MM.1S (cell line): Measurements from ENCODE around the gene MAGED4.
"Not testable (repeated sequence)": the region's sequence is repeated elsewhere in the genome, so short reads cannot be mapped to it uniquely, and the experiment has no call there.

Experiments used
- CTCF ChIP-seq: fragments of 300-600 bp; sonication (generic); IDR thresholded peaks from 2 replicates; pipeline ENCODE4 v1.5.1; 2016; ENCODE audit warnings: antibody characterized with exemption, low read length, mixed read lengths
- EZH2 ChIP-seq: fragments of 300-600 bp; sonication (generic); optimal IDR thresholded peaks from 2 replicates; pipeline ENCODE3; 2017; ENCODE audit warnings: low read depth, mild to moderate bottlenecking, antibody characterized with exemption, low read length, mixed read lengths

- TF ChIP-seq CTCF, EZH2: not testable (repeated sequence)
These were observed 378 bp downstream of the MAGED4 start for GRCh38 chrX:52185078-52185453.
